Ishikawa (cell line): Measurements from ENCODE around the gene PHACTR4.

Experiments
- CEBPB ChIP-seq: IDR thresholded peaks from 2 replicates; pipeline ENCODE4 v1.6.1; 2012
- CREB1 ChIP-seq: IDR thresholded peaks from 2 replicates; pipeline ENCODE4 v1.6.1; 2012; ENCODE audit warnings: low read depth
- EGR1 ChIP-seq: IDR thresholded peaks from 2 replicates; pipeline ENCODE4 v1.6.1; 2012
- EP300 ChIP-seq: IDR thresholded peaks from 2 replicates; pipeline ENCODE4 v1.6.1; 2012; ENCODE audit warnings: borderline replicate concordance
- FOXM1 ChIP-seq: IDR thresholded peaks from 2 replicates; pipeline ENCODE4 v1.6.1; 2012; ENCODE audit warnings: low read depth, borderline replicate concordance
- NFIC ChIP-seq: IDR thresholded peaks from 2 replicates; pipeline ENCODE4 v1.6.1; 2012
- RAD21 ChIP-seq: IDR thresholded peaks from 2 replicates; pipeline ENCODE4 v1.6.1; 2012; ENCODE audit warnings: low read depth
- REST ChIP-seq: IDR thresholded peaks from 2 replicates; pipeline ENCODE4 v1.6.1; 2012; ENCODE audit warnings: low read depth, mild to moderate bottlenecking
- TAF1 ChIP-seq: IDR thresholded peaks from 2 replicates; pipeline ENCODE4 v1.6.1; 2012; ENCODE audit warnings: low read depth, mild to moderate bottlenecking
- TCF12 ChIP-seq: IDR thresholded peaks from 2 replicates; pipeline ENCODE4 v1.6.1; 2012; ENCODE audit warnings: low read depth
- TEAD4 ChIP-seq: IDR thresholded peaks from 2 replicates; pipeline ENCODE4 v1.6.1; 2012
- USF1 ChIP-seq: IDR thresholded peaks from 2 replicates; pipeline ENCODE4 v1.6.1; 2012
- YY1 ChIP-seq: IDR thresholded peaks from 2 replicates; pipeline ENCODE4 v1.6.1; 2012; ENCODE audit warnings: low read depth
- ZBTB7A ChIP-seq: IDR thresholded peaks from 2 replicates; pipeline ENCODE4 v1.6.1; 2012; ENCODE audit warnings: low read depth
- TF ChIP-seq, protein P1 (sequence below): IDR thresholded peaks from 2 replicates; pipeline ENCODE4 v1.6.1; 2012

Gene PHACTR4

DNA sequence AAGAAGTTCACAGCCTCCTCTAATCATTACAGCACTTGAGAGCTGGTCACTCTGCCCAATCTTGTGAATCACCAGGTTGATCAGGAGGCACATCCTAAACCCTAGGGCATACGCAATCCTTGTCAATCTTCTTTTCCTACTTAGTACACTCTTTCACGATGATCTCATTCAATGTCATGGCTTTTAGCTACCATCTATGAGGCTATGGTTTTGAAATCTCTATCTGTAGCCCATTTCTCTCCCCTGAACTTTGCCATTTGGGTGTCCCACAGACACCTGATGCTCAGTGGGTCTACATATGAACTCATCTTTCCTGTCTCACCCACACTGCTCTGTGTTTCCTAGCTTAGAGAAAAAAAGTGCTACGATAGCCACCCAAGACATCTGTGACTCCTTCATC, 42.6 kb upstream of the PHACTR4 start:
- no peak for TF ChIP-seq ZBTB7A

DNA sequence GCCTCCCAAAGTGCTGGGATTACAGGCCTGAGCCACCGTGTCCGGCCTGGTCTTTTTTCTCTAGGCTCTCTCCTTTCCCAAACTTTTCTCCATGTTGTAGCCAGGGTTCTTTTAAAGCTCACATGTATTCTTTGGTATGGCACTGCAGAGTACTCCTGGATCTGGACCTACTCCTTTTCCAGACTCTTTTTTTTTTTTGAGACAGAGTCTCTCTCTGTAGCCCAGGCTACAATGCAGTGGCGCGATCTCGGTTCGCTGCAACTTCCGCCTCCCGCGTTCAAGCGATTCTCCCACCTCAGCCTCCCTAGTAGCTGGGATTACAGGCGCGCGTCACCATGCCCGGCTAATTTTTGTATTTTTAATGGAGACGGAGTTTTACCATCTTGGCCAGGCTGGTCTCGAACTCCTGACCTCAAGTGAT, 41.3 kb upstream of the PHACTR4 start:
- no peak for TF ChIP-seq REST

DNA sequence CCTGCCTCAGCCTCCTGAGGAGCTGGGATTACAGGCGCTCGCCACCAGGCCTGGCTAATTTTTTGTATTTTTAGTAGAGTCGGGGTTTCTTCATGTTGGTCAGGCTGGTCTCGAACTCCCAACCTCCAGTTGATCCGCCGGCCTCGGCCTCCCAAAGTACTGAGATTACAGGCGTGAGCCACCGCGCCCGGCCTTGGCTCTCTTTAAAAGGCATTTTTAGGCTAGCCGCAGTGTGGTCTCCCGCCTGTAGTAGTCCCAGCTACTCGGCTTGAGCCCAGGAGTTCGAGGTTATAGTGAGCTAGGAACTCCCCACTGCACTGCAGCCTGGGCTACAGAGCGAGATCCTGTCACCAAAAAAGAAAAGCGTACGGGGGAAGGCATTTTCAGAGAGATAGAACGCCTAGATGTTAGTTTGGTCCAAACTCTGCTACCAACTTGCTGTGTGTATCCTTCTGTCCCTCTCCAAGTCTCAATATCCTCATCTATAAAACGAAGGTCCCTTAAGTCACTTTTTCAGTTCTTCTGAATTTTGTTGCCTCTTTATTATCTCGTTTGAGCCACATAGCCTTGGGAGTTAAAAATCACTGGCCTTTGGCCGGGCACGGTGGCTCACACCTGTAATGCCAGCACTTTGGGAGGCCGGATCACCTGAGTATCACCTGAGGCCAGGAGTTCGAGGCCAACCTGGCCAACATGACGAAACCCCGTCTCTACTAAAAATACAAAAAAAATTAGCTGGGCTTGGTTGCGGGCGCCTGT, 40.0 kb upstream of the PHACTR4 start:
- TF ChIP-seq YY1: no peak
- 0 out of 2 replicates have a peak, but pooled peaks have one; percentile 1 for TF ChIP-seq CEBPB
- TF ChIP-seq EP300: no peak
- no peak for TF ChIP-seq TCF12
- no peak for TF ChIP-seq CREB1

DNA sequence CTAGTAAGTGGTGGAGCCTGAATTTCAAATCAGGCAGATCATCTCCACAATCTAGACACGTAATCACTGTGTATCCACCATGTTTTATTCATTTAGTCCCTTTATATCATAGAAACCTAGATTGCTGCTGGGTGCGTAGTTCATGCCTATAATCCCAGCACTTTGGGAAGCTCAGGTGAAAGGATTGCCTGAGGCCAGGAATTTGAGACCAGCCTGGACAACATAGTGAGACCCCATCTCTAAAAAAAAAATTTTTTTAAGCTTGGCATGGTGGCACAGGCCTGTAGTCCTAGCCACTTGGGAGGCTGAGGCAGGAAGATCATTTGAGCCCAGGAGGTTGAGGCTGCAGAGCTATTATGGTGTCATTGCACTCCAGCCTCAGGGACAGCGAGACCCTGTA, 30.6 kb upstream of the PHACTR4 start:
- TF ChIP-seq ZBTB7A (no peak), EGR1 (no peak), NFIC (no peak), YY1 (no peak), REST (no peak), USF1 (no peak), TCF12 (no peak), RAD21 (no peak), EP300 (no peak), CEBPB (no peak), FOXM1 (no peak), CREB1 (no peak), TEAD4 (no peak), TAF1 (no peak)
- TF ChIP-seq, protein P1, sequence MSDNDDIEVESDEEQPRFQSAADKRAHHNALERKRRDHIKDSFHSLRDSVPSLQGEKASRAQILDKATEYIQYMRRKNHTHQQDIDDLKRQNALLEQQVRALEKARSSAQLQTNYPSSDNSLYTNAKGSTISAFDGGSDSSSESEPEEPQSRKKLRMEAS: no peak

DNA sequence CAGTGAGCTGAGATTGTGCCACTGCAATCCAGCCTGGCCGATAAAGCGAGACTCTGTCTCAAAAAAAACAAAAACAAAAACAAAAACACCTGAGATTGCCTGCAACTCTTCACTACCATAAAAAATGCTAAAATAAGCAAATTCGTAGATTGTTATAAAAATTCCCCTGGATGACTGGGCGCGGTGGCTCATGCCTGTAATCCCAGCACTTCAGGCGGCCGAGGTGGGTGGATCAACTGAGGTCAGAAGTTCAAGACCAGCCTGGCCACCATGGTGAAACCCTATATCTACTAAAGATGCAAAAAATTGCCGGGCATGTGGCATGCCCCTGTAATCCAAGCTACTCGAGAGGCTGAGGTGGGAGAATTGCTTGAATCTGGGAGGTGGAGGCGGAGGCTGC, 30.0 kb upstream of the PHACTR4 start:
- TF ChIP-seq ZBTB7A (no peak), CEBPB (no peak), FOXM1 (no peak), EP300 (no peak), REST (no peak), YY1 (no peak), RAD21 (no peak), EGR1 (no peak), CREB1 (no peak), USF1 (no peak)
